ENCODE data around the gene OPCML.

DNA sequence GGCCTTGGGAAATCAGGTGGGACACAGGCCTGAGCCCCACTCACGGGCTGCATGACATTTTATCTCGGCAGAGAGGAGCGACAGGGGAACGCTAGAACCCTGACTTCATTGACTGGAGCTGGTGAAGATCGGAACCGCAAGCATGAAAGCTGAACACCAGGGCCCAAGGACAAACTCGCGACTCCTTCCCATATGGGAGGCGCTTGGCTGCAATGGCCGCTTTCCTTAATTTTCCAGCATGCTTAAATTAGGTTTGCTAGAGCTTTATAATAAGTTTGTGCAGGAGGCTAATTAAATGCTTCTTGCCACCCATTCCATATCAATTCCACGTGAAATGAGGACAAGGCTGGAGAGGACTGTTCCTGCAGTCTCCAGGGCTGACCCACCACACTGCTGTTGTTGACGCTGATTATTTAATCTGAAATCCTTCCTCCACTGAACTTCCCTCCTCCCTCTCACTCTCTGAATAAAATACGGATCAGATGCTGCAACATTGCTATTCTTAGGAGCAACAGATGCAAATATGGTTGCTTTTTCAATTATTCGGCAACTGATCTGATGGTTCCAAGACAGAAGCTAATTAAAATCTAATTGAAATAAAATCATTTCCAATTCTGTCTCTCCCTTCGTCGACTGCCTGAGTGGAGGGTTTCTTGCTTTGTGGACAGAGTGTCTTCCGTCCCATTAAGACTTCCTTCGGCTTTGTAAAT, 692.9 kb downstream of the OPCML start:
- TF ChIP-seq, protein P1, sequence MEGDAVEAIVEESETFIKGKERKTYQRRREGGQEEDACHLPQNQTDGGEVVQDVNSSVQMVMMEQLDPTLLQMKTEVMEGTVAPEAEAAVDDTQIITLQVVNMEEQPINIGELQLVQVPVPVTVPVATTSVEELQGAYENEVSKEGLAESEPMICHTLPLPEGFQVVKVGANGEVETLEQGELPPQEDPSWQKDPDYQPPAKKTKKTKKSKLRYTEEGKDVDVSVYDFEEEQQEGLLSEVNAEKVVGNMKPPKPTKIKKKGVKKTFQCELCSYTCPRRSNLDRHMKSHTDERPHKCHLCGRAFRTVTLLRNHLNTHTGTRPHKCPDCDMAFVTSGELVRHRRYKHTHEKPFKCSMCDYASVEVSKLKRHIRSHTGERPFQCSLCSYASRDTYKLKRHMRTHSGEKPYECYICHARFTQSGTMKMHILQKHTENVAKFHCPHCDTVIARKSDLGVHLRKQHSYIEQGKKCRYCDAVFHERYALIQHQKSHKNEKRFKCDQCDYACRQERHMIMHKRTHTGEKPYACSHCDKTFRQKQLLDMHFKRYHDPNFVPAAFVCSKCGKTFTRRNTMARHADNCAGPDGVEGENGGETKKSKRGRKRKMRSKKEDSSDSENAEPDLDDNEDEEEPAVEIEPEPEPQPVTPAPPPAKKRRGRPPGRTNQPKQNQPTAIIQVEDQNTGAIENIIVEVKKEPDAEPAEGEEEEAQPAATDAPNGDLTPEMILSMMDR (IDR thresholded peaks at IDR 0.05), result no peak
- TF ChIP-seq ZFX (IDR thresholded peaks at IDR 0.05; ENCODE audit: borderline replicate concordance), result no peak
